SU-DHL-6 (cell line): ENCODE results near the gene CHD6.

Experiments used
- EZH2phosphoT487 ChIP-seq: fragments of 200-600 bp; sonication (generic), shearing (Covaris generic); conservative IDR thresholded peaks from 2 replicates; pipeline ENCODE4 v1.6.1; 2018; ENCODE audit warnings: mild to moderate bottlenecking, antibody characterized with exemption, low read length, moderate library complexity, mixed read lengths
- TF ChIP-seq, protein P1 (sequence below): fragments of 200-600 bp; sonication (generic); IDR thresholded peaks from one replicate; pipeline ENCODE4 v1.5.1; 2017; ENCODE audit warnings: antibody characterized with exemption, mild to moderate bottlenecking, low read length, moderate library complexity; ENCODE audit not compliant: insufficient read depth, poor library complexity, severe bottlenecking

DNA sequence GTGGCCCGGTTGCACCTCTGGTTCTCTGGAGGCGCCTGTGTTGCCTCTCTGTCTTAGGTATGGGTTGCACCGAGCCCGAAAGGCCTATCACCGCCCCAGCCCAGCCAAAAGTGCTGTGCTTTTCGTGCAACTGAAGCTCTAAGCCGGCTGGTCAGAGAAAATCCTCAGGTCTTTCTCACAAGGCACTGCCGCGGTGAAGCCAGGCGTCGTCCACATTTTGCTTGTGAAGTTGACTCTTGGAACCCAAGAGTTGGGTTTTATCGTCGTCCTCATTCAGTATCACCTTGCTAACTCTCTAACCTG lies 250.8 kb downstream of the CHD6 start:
- TF ChIP-seq, protein P1, sequence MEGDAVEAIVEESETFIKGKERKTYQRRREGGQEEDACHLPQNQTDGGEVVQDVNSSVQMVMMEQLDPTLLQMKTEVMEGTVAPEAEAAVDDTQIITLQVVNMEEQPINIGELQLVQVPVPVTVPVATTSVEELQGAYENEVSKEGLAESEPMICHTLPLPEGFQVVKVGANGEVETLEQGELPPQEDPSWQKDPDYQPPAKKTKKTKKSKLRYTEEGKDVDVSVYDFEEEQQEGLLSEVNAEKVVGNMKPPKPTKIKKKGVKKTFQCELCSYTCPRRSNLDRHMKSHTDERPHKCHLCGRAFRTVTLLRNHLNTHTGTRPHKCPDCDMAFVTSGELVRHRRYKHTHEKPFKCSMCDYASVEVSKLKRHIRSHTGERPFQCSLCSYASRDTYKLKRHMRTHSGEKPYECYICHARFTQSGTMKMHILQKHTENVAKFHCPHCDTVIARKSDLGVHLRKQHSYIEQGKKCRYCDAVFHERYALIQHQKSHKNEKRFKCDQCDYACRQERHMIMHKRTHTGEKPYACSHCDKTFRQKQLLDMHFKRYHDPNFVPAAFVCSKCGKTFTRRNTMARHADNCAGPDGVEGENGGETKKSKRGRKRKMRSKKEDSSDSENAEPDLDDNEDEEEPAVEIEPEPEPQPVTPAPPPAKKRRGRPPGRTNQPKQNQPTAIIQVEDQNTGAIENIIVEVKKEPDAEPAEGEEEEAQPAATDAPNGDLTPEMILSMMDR: no peak
- no peak for TF ChIP-seq EZH2phosphoT487
